Panc1 (cell line): ENCODE results near the gene AADACL3. TPM values are rescaled to one million over a fixed set of nuclear protein-coding genes. Genes with fewer than 3 reads are reported as not detected.
"Not testable (repeated sequence)": the region's sequence is repeated elsewhere in the genome, so short reads cannot be mapped to it uniquely, and the experiment has no call there.

Source experiments
- ATAC-seq: fragments of 200-7000 bp; cut with Tn5 transposase; 2 replicates; pipeline ENCODE4 v1.9.1; 2020; ENCODE audit warnings: mild to moderate bottlenecking, moderate library complexity
- BruUV-seq: library from RNA; stranded (reverse); fragments of 400-500 nt; replicated peaks from 2 replicates; lab custom pipeline; 2021; lab: Mats Ljungman, UMichigan
- CTCF ChIA-PET: fragments of 300-600 bp; sonication (Branson Sonifier 250); formaldehyde crosslinking; loops from one replicate; lab custom pipeline; 2022; ENCODE audit warnings: antibody characterized with exemption; lab: Charles Lee
- POLR2A ChIA-PET: fragments of 300-600 bp; sonication (Branson Sonifier 250); formaldehyde crosslinking; loops from one replicate; lab custom pipeline; 2022; ENCODE audit warnings: antibody characterized with exemption; lab: Charles Lee
- DNase-seq: peaks from one replicate; pipeline ENCODE4 v3.0.0-alpha.2; 2010; ENCODE audit warnings: low read depth, low spot score
- H3K27ac ChIP-seq: 2 replicates; pipeline ENCODE4 v1.5.1; 2011; ENCODE audit warnings: mild to moderate bottlenecking, low read length, inconsistent platforms
- H3K27me3 ChIP-seq: fragments of 200-500 bp; sonication (Bioruptor generic); 2 replicates; pipeline ENCODE4 v1.6.0; 2014; ENCODE audit warnings: low read length, inconsistent platforms; ENCODE audit not compliant: control insufficient read depth, insufficient read depth
- H3K36me3 ChIP-seq: fragments of 200-500 bp; sonication (Bioruptor generic); 2 replicates; pipeline ENCODE4 v1.5.1; 2014; ENCODE audit warnings: inconsistent platforms, mild to moderate bottlenecking, low read length, moderate library complexity; ENCODE audit not compliant: control insufficient read depth, insufficient read depth
- H3K4me1 ChIP-seq: 2 replicates; pipeline ENCODE4 v1.5.1; 2011; ENCODE audit warnings: inconsistent platforms, mild to moderate bottlenecking, low read length, moderate library complexity; ENCODE audit not compliant: control insufficient read depth, insufficient read depth
- H3K4me3 ChIP-seq, 2 experiments: 2 replicates each; pipeline ENCODE4 v1.5.1; 2011 to 2012; ENCODE audit warnings: low read depth in 2 of 2, low read length in 2 of 2, mild to moderate bottlenecking in 2 of 2, inconsistent platforms in 1 of 2, moderate library complexity in 1 of 2
- H3K9me3 ChIP-seq: fragments of 200-500 bp; sonication (Bioruptor generic); 2 replicates; pipeline ENCODE4 v1.5.1; 2014; ENCODE audit warnings: low read depth, mild to moderate bottlenecking, inconsistent platforms, low read length, moderate library complexity; ENCODE audit not compliant: control insufficient read depth, insufficient read depth
- POLR2AphosphoS5 ChIP-seq: IDR thresholded peaks from 2 replicates; pipeline ENCODE4 v1.6.1; 2012; ENCODE audit warnings: mild to moderate bottlenecking, low read depth, low read length, moderate library complexity
- SIN3A ChIP-seq: IDR thresholded peaks from 2 replicates; pipeline ENCODE4 v1.6.1; 2012; ENCODE audit warnings: low read depth, mild to moderate bottlenecking, low read length, moderate library complexity, borderline replicate concordance; ENCODE audit not compliant: insufficient read depth
- TCF7L2 ChIP-seq: IDR thresholded peaks from 2 replicates; pipeline ENCODE4 v1.6.1; 2011; ENCODE audit warnings: mild to moderate bottlenecking, low read depth, low read length, inconsistent platforms
- in situ Hi-C: cut with HindIII; loops from 2 replicates; pipeline ENCODE4 v1.10.0; 2016; ENCODE audit warnings: low sequenced_read_pairs, low pct_unique_long_range_greater_than_20kb
- intact Hi-C: fragments of 100-400 bp; cut with micrococcal nuclease; formaldehyde crosslinking; loops from one replicate; pipeline ENCODE4 v1.10.0; 2022; ENCODE audit not compliant: unreplicated experiment
- total RNA-seq: library from RNA; stranded (reverse); gene quantifications from one replicate; pipeline ENCODE4 v1.2.1, GENCODE V29; 2021; ENCODE audit not compliant: unreplicated experiment
- TF ChIP-seq, protein P1 (sequence below), 2 experiments: IDR thresholded peaks; 2 replicates each; pipeline ENCODE4 v1.6.1; 2011 to 2012; ENCODE audit warnings: low read depth in 2 of 2, control low read depth in 1 of 2, low read length in 1 of 2, mild to moderate bottlenecking in 1 of 2, moderate library complexity in 1 of 2; ENCODE audit not compliant: insufficient read depth in 1 of 2
- TF ChIP-seq, protein P2 (sequence below): fragments of 450-650 bp; IDR thresholded peaks from 2 replicates; pipeline ENCODE4 v1.5.1; 2017; ENCODE audit warnings: mild to moderate bottlenecking

Gene AADACL3
- total RNA-seq, 1 experiment from 2014 or later: not detected

DNA sequence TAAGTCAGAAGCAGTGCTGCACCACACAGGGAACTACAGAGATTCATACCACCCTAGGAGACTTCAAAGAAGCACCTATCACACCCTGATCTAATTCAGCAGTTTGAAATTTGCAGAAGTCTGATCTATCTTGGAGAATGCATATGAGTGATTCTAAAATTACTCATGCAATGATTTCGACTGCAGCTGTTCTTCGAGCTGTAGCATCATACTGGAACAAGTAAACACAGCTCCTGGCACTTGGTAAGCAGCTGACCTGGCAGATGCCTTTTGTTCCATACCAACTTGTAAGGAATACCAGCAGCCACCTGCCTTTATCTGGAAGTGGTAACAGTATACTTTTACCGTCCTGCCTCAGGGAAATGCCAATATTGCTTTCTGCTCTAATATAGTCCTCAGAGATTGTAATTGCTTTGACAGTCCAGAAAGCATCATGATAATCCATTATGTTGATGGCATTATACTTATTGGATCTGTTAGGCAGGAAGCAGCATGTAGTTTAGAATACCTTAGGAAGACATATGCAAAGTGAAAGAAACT, 46.3 kb upstream of the AADACL3 start:
- intact Hi-C loops: no loop called here
- no peak for ATAC-seq
- Histone ChIP-seq H3K9me3 (0 out of 2 replicates have a peak, but pooled peaks cover 3% of the 10 kb centered on the region), H3K27me3 (no peaks in the 10 kb centered on the region; the same call in none of the 2 replicates), H3K27ac (no peak overlapping the region), H3K4me3 (no peak overlapping the region), H3K4me1 (no peaks in the 10 kb centered on the region), H3K36me3 (no peaks in the 10 kb centered on the region)
- ChIA-PET CTCF (no interaction called here), POLR2A (no interaction called here)
- in situ Hi-C loops: no loop called here
- no peak for DNase-seq
- BruUV-seq: no TSS peak
- TF ChIP-seq SIN3A: no peak
- no peak for TF ChIP-seq TCF7L2
- no peak for TF ChIP-seq POLR2AphosphoS5

DNA sequence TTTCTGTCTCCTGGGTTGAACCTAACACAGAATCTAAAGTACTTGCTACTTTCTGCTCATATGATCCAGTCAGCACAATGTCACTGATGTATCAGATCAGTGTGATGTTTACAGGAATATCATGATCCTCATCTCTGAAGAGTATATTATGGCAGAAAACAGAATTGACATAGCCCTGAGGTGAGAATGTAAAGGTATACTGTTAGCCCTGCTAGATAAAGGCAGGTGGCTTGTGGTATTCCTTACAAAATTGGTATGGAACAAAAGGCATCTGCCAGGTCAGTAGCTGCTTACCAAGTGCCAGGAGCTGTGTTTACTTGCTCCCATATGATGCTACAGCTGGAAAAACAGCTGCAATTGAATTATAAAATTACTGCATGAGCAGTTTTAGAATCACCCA, 41.6 kb upstream of the AADACL3 start:
- in situ Hi-C loops: no loop called here
- peaks cover 2% of the 10 kb centered on the region for H3K27me3 ChIP-seq

GRCh38 chr1:12676122-12676521, 39.8 kb upstream of the AADACL3 start:
- in situ Hi-C loops, H3K4me3 ChIP-seq, H3K36me3 ChIP-seq, H3K9me3 ChIP-seq, H3K27ac ChIP-seq, intact Hi-C loops, CTCF ChIA-PET, H3K4me1 ChIP-seq, ATAC-seq, BruUV-seq, POLR2A ChIA-PET, DNase-seq: not testable (repeated sequence)
- H3K27me3 ChIP-seq: peaks cover 11% of the 10 kb centered on the region

More for the DNA sequence above, 41.6 kb upstream of the AADACL3 start:
- no peak for TF ChIP-seq SIN3A
- TF ChIP-seq, protein P1, sequence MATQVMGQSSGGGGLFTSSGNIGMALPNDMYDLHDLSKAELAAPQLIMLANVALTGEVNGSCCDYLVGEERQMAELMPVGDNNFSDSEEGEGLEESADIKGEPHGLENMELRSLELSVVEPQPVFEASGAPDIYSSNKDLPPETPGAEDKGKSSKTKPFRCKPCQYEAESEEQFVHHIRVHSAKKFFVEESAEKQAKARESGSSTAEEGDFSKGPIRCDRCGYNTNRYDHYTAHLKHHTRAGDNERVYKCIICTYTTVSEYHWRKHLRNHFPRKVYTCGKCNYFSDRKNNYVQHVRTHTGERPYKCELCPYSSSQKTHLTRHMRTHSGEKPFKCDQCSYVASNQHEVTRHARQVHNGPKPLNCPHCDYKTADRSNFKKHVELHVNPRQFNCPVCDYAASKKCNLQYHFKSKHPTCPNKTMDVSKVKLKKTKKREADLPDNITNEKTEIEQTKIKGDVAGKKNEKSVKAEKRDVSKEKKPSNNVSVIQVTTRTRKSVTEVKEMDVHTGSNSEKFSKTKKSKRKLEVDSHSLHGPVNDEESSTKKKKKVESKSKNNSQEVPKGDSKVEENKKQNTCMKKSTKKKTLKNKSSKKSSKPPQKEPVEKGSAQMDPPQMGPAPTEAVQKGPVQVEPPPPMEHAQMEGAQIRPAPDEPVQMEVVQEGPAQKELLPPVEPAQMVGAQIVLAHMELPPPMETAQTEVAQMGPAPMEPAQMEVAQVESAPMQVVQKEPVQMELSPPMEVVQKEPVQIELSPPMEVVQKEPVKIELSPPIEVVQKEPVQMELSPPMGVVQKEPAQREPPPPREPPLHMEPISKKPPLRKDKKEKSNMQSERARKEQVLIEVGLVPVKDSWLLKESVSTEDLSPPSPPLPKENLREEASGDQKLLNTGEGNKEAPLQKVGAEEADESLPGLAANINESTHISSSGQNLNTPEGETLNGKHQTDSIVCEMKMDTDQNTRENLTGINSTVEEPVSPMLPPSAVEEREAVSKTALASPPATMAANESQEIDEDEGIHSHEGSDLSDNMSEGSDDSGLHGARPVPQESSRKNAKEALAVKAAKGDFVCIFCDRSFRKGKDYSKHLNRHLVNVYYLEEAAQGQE (IDR thresholded peaks at IDR 0.05; ENCODE audit: insufficient read depth in 1 of 2, low read depth in 2 of 2, low read length in 1 of 2): no peak
- no peak for TF ChIP-seq TCF7L2
- TF ChIP-seq, protein P2, sequence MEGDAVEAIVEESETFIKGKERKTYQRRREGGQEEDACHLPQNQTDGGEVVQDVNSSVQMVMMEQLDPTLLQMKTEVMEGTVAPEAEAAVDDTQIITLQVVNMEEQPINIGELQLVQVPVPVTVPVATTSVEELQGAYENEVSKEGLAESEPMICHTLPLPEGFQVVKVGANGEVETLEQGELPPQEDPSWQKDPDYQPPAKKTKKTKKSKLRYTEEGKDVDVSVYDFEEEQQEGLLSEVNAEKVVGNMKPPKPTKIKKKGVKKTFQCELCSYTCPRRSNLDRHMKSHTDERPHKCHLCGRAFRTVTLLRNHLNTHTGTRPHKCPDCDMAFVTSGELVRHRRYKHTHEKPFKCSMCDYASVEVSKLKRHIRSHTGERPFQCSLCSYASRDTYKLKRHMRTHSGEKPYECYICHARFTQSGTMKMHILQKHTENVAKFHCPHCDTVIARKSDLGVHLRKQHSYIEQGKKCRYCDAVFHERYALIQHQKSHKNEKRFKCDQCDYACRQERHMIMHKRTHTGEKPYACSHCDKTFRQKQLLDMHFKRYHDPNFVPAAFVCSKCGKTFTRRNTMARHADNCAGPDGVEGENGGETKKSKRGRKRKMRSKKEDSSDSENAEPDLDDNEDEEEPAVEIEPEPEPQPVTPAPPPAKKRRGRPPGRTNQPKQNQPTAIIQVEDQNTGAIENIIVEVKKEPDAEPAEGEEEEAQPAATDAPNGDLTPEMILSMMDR: no peak
- no peak for TF ChIP-seq POLR2AphosphoS5
- ATAC-seq (no peak), DNase-seq (no peak)
- intact Hi-C loops: no loop called here
- Histone ChIP-seq H3K36me3 (no peaks in the 10 kb centered on the region), H3K4me3 (no peak overlapping the region), H3K4me1 (no peaks in the 10 kb centered on the region), H3K27ac (no peak overlapping the region), H3K9me3 (no peaks in the 10 kb centered on the region)
- no TSS peak for BruUV-seq
- ChIA-PET POLR2A (no interaction called here), CTCF (no interaction called here)
